GM12891 (cell line): Measurements from ENCODE around the gene STYXL1.

Experiments used
- DNase-seq: peaks from one replicate; pipeline ENCODE4 v3.0.0; 2011; ENCODE audit warnings: low spot score; ENCODE audit not compliant: insufficient read length
- FAIRE-seq: peaks from 2 replicates; lab custom pipeline; 2011; peaks lifted over from hg19 to GRCh38; lab: Jason Lieb, UNC
- PAX5 ChIP-seq: IDR thresholded peaks from 2 replicates; pipeline ENCODE4 v1.6.1; 2011; ENCODE audit warnings: low read length, moderate library complexity, mild to moderate bottlenecking; ENCODE audit not compliant: insufficient read depth, severe bottlenecking
- POLR2A ChIP-seq: IDR thresholded peaks from 2 replicates; pipeline ENCODE4 v1.6.1; 2011; ENCODE audit warnings: low read depth, low read length, control low read depth
- POLR2AphosphoS5 ChIP-seq: IDR thresholded peaks from 2 replicates; pipeline ENCODE4 v1.6.1; 2011; ENCODE audit warnings: low read depth, low read length, control low read depth
- POU2F2 ChIP-seq: IDR thresholded peaks from 2 replicates; pipeline ENCODE4 v1.6.1; 2011; ENCODE audit warnings: low read depth, mild to moderate bottlenecking, control low read depth, low read length, moderate library complexity
- SPI1 ChIP-seq: IDR thresholded peaks from 2 replicates; pipeline ENCODE4 v1.6.1; 2011; ENCODE audit warnings: low read depth, low read length, control low read depth
- TAF1 ChIP-seq: IDR thresholded peaks from 2 replicates; pipeline ENCODE4 v1.6.1; 2011; ENCODE audit warnings: low read depth, low read length, control low read depth

Gene STYXL1

DNA sequence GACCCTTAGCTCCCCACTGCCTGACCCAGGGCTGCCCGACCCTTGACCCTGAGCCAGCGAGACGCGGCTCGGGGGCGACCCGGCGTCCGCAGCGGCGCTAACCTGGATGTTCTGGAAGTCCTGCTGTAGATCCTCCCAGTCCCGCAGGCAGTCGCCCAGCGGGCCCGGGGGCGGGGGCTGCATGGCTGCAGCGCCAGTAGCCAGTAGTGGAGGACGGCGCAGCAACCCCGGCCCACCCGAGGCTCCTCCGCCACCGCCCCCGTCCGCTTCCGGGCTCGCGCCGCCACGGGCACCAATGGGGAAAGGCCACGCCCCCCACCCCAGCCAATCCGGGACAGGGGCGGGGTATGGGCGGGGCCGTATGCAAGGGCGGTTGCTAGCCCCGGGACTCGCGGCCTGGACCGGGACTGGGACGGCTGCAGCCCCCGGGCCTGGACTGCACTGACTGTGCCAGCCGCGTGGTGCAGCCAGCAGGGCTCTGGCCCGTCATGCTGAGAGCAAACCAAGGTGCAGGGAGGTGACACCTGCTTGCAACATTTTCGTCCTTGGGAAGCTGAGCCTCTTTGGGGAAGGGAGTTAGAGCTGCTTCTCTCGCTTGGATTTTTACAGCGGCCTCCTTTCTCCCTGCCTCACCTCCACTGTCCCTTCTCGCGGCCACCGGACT lies 53.3 kb downstream of the STYXL1 start, which contains the start of gene TMEM120A:
Gene TMEM120A (minus strand): TSS at position 208 of the 664 bp plus-strand sequence. CDS start 25 bp downstream, at position 183.
- DNase-seq (peak; percentile 100), FAIRE-seq (peak; percentile 94)
- TF ChIP-seq SPI1 (no peak), PAX5 (peak; percentile 39), POLR2AphosphoS5 (0 out of 2 replicates have a peak, but pooled peaks have one; percentile 44), POLR2A (peak; percentile 65; the same call in 1 of the 2 replicates), POU2F2 (0 out of 2 replicates have a peak, but pooled peaks have one; percentile 12)

DNA sequence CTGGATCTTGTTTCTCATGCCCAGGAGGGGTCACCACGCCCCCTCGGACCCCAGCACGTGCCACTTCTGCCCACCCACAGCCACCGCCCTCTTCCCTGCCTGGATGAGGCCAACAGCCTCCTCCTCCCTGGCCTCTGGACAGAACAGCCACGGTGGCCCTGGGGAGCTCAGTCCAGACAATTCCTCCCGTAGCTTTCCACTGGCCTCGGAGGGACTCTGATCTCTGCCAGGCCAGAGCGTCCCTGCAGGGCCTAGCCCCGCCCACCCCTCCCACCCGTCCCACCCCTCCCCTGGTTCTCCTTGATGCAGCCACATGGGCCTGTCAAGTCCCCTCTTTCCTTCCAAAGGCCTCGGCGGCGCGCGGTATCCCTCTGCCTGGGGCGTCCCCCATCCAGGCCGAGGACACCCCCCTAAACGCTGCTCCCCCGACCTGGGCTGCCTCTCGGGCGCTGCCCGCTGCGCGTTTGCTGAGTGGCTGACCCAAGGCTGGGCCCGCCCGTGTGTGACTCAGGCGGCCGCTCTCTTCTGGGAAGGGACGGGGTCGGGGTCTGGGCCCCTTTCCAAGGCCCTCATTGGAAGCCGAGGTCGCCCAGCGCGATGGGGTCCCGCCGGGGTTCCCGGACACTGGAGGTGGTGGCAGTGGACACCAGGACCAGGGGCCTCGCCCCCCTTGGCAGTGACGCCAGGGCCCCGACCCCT lies 54.0 kb downstream of the STYXL1 start:
- TF ChIP-seq POU2F2 (no peak), POLR2AphosphoS5 (no peak), PAX5 (no peak), POLR2A (no peak), SPI1 (no peak), TAF1 (no peak)
- FAIRE-seq: no peak
- peak; percentile 59 for DNase-seq

DNA sequence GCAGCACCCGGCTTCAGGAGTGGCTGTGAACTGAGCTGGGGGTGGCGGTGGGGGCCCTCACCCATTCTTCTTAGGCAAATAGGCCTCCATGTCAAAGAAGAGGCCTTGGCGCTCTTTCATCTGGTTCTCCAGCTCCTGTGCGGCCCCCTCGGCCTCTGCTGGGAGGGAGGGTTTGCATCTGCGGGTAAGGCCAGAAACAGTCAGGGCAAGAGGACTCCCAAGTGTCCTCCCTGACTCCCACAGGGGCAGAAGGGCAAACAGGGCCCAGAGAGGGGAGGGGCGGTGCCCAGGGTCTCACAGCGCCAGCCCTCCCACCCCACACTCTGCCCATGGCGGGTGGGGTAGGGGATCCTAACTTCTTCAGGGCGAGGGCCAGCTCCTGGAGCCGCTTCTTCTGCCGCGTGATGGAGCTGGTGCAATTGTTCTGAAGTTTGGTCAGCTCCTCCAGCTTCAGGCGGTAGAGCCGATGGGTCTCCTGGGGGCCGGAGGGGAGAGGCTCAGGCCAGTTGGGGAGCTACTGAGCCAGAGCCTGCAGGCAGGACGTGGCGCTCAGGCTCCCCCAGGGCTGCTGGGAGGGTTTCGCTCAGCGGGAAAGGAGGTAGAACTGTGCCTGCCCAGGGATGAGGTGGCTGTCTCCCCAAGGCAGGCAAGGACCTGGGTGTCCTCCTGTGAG lies 55.6 kb downstream of the STYXL1 start:
- no peak for TF ChIP-seq POLR2AphosphoS5
- TF ChIP-seq POU2F2: no peak
- no peak for TF ChIP-seq TAF1
- no peak for TF ChIP-seq POLR2A
- TF ChIP-seq SPI1: no peak
- TF ChIP-seq PAX5: no peak
- no peak for FAIRE-seq
- DNase-seq: no peak

DNA sequence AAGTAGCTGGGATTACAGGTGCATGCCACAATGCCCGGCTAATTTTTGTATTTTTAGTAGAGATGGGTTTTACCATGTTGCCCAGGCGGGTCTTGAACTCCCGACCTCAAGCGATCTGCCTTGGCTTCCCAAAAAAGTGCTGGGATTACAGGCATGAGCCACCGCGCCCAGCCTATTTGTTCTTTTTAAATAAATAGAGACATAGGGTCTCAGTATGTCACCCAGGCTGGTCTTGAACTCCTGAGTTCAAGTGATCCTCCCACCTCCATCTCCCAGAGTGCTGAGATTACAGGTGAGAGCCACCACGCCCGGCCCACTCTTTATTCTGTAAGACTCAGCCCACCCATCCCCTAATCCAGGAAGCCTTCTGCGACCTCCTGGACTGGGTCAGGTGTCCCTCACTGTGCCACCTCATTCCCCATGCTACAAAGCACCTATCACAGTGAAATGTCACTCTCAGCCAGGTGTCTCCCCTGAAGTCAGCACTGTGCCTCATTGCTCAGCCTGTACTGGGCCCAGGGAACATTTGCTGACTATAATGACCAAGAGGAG lies 56.2 kb downstream of the STYXL1 start:
- FAIRE-seq (no peak), DNase-seq (no peak)
- TF ChIP-seq PAX5 (no peak), POLR2A (no peak), POU2F2 (no peak), SPI1 (no peak), TAF1 (no peak), POLR2AphosphoS5 (no peak)

GRCh38 chr7:75989500-75990388 lies 58.1 kb downstream of the STYXL1 start:
- no peak for TF ChIP-seq PAX5
- TF ChIP-seq POLR2AphosphoS5: no peak
- TF ChIP-seq SPI1: no peak
- peak; percentile 36 for DNase-seq
- no peak for FAIRE-seq

GRCh38 chr7:75988568-75989499 lies 59.0 kb downstream of the STYXL1 start:
- FAIRE-seq: no peak
- peak; percentile 52 for DNase-seq
- no peak for TF ChIP-seq TAF1
- no peak for TF ChIP-seq SPI1
- no peak for TF ChIP-seq POLR2A
- TF ChIP-seq POU2F2: no peak
- no peak for TF ChIP-seq POLR2AphosphoS5
- no peak for TF ChIP-seq PAX5

DNA sequence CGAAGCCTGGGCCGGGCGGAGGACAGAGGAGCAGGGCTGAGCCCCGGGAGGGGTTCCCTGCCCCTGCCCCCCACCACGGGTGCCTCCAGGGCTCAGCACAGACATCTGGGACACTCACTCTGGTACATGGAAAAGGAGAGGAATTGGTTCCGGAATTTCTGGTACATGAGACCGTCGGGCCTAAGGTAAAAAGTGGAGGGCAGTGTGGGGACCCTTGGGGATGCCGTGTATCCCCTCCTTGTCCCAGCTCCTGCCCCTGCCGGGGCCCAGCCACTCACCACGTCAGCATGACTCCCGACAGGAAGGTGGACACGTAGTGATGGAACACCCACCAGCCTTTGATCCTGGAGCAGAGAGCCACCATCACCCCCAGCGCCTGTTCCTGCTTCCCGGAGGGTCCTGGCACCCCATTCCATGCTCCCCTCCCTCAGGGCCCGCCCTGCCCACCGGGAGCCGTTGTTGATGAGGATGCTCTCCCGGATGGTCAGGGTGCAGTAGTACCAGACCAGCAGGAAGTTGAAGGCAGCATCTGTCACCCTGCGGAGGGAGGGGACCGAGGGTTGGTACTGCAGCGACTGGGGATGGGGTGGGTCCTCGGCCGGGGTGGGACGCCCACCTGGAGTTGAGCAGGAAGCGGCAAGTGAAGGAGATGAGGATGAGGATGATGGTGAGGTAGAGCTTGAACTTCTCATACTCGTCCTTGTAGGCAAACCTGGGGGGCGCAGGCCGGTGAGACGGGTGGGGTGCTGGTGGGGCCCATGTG lies 59.8 kb downstream of the STYXL1 start:
- TF ChIP-seq TAF1: no peak
- no peak for TF ChIP-seq POLR2AphosphoS5
- no peak for TF ChIP-seq SPI1
- DNase-seq (no peak), FAIRE-seq (no peak)
